Measurements from ENCODE around the gene RABL6. TPM values are rescaled to one million over a fixed set of nuclear protein-coding genes. Genes with fewer than 3 reads are reported as not detected.
A peak's percentile ranks its signal among the peaks of the same experiment; 100 is the strongest.
"Not testable (repeated sequence)": the region's sequence is repeated elsewhere in the genome, so short reads cannot be mapped to it uniquely, and the experiment has no call there.

Gene RABL6
- total RNA-seq, 6 experiments from 2014 or later: 77.8 to 87.7 (median 84.0) TPM

DNA sequence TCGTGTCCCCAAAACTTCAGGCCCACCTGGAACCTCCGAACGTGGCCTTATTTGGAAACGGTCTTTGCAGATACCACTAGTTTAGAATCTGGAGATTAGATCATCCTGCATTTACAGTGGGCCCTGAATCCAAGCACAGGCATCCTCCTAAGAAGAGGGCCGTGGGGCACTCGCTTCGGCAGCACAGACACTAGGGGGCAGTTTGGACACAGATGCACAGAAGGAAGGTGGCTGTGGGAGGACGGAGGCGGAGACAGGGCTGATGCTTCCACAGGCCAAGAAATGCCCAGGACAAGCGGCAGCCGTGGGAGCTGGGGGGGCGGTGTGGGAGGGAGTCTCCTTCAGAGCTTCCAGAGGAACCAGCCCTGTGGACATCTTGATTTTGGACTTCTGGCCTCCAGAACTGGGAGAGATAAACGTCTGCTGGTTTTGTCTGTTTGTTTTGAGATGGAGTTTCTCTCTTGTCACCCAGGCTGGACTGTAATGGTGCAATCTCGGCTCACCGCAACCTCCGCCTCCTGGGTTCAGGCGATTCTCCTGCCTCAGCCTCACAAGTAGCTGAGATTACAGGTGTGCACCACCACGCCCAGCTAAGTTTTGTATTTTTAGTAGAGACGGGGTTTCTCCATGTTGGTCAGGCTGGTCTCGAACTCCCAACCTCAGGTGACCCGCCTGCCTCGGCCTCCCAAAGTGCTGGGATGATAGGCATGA is 46.8 kb upstream of the RABL6 start:
- not testable (repeated sequence) for H3K27ac Mint-ChIP-seq; H3K27me3 Mint-ChIP-seq (ENCODE audit: insufficient read depth); H3K4me3 Mint-ChIP-seq; H3K4me1 Mint-ChIP-seq (ENCODE audit: low read depth); H3K36me3 Mint-ChIP-seq (ENCODE audit: low read depth)
- peak; percentile 70 for DNase-seq
- TF ChIP-seq, protein P1, sequence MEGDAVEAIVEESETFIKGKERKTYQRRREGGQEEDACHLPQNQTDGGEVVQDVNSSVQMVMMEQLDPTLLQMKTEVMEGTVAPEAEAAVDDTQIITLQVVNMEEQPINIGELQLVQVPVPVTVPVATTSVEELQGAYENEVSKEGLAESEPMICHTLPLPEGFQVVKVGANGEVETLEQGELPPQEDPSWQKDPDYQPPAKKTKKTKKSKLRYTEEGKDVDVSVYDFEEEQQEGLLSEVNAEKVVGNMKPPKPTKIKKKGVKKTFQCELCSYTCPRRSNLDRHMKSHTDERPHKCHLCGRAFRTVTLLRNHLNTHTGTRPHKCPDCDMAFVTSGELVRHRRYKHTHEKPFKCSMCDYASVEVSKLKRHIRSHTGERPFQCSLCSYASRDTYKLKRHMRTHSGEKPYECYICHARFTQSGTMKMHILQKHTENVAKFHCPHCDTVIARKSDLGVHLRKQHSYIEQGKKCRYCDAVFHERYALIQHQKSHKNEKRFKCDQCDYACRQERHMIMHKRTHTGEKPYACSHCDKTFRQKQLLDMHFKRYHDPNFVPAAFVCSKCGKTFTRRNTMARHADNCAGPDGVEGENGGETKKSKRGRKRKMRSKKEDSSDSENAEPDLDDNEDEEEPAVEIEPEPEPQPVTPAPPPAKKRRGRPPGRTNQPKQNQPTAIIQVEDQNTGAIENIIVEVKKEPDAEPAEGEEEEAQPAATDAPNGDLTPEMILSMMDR (IDR thresholded peaks at IDR 0.05): peak; percentile 75
- H3K9me3 Mint-ChIP-seq: peaks cover 11% of the 10 kb centered on the region

DNA sequence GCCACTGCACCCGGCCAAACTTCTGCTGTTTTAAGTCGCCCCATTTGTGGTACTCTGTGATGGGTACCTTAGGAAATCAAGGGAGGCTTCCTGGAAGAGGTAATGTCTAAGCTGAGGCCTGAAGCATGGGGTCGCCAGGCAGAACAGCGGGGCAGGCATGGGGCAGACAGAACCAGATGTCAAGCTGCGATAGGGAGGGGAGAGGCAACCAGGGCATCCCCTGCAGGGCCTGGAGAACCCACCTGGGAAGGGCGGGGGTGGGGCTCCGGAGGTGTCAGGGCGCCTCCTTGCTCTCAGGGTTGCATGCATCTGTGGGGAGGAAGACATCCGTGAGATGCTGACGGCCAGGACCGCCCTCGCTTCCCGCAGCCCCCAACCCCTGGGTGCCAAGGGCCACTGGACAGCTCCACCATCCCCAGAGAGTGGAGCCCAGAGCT is 46.2 kb upstream of the RABL6 start:
- TF ChIP-seq, protein P1 (IDR thresholded peaks at IDR 0.05): no peak
- peaks cover 6% of the 10 kb centered on the region for H3K27me3 Mint-ChIP-seq (ENCODE audit: insufficient read depth)
- DNase-seq: no peak
- 0 out of 2 replicates have a peak, but pooled peaks cover 6% of the 10 kb centered on the region for H3K4me1 Mint-ChIP-seq (ENCODE audit: low read depth)
- no peak overlapping the region for H3K27ac Mint-ChIP-seq
- H3K4me3 Mint-ChIP-seq: no peak overlapping the region
- no peaks in the 10 kb centered on the region for H3K36me3 Mint-ChIP-seq (ENCODE audit: low read depth)
- peaks cover 5% of the 10 kb centered on the region; the same call in 1 of the 2 replicates for H3K9me3 Mint-ChIP-seq

DNA sequence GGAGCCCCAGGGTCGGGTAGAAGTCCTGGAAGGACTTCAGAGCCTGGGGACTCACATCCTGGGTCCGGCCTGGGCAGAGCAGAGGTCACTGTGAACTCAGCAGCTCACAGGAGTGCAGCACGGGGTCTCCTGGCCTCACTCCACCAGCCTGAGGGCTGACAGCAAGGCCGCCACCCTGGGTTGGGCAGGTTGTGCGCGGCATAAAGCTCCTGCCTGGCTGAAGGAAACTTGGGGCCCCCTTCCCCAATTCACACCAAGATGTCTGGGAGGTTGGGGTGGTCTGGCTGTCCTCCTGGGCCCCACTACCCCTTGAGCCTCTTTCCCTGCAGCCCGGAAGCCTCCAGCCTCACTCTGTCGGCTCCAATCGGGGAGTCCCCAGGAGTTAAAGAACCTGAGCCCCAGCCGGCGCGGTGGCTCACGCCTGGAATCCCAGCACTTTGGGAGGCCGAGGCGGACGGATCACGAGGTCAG is 45.5 kb upstream of the RABL6 start:
- Mint-ChIP-seq H3K4me1 (ENCODE audit: low read depth) (0 out of 2 replicates have a peak, but pooled peaks cover 6% of the 10 kb centered on the region), H3K27ac (no peak overlapping the region), H3K27me3 (ENCODE audit: insufficient read depth) (peaks cover 10% of the 10 kb centered on the region), H3K4me3 (no peak overlapping the region), H3K9me3 (no peaks in the 10 kb centered on the region), H3K36me3 (ENCODE audit: low read depth) (no peaks in the 10 kb centered on the region)
- TF ChIP-seq, protein P1 (IDR thresholded peaks at IDR 0.05): no peak
- DNase-seq: no peak

DNA sequence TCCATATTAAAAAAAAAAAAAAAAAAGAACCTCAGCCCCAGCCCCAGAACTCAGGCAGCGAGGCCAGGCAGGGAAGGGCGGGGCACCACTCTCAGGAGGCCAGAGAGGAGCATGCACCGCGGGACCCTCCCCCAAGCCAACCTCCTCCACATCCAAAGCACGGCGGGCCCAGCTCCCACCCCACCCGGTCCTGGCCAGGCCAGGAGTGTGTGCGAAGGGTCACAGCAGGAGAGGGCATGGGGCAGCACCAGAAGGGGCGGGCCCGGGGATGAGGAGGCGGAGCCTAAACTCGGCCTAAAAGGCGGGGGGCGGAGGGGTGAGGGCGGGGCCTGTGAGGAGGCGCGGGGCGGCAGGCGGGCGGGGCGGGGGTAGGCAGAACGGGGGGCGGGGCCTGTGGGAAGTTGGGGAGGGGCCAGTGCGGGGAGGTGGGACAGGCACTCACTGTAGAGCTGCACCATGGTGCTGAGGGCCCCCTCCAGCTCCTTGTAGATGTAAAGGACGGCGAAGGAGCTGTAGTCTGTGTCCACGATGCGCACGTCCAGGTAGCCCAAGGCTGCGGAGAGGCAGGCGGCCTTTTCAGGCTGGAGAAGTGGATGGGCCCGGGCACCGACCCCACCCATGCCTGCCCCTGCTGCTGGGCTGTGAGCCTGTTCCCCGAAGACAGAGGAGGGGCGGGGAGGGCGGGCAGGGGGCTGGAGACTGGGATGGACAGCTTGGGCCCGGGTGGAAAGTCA is 44.7 kb upstream of the RABL6 start:
- TF ChIP-seq, protein P1 (IDR thresholded peaks at IDR 0.05): no peak
- H3K36me3 Mint-ChIP-seq (ENCODE audit: low read depth): no peaks in the 10 kb centered on the region
- DNase-seq: no peak
- H3K4me1 Mint-ChIP-seq (ENCODE audit: low read depth): 0 out of 2 replicates have a peak, but pooled peaks cover 6% of the 10 kb centered on the region
- peaks cover 9% of the 10 kb centered on the region for H3K27me3 Mint-ChIP-seq (ENCODE audit: insufficient read depth)
- H3K4me3 Mint-ChIP-seq: no peak overlapping the region
- H3K27ac Mint-ChIP-seq: no peak overlapping the region
- H3K9me3 Mint-ChIP-seq: no peaks in the 10 kb centered on the region

DNA sequence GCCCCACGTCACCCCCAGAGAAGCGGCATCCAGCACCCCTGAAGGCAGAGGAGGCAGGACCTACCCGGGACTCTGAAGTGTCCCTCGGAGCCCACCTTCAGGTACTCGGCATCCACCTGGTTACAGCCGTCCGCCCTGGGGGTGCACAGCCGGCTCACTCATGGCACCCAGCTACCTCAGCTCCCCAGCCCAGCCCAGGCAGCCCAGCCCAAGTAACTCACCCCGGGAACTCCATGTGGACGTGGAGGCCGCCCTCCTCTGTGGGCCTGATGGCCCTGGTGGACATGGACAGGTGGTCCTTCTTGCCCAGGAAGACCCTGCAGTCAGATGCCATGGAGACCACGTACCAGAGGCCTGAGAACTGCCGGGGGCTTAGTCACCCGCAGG is 44.1 kb upstream of the RABL6 start:
- H3K27ac Mint-ChIP-seq: no peak overlapping the region
- no peak for DNase-seq
- 0 out of 2 replicates have a peak, but pooled peaks cover 6% of the 10 kb centered on the region for H3K4me1 Mint-ChIP-seq (ENCODE audit: low read depth)
- H3K36me3 Mint-ChIP-seq (ENCODE audit: low read depth): no peaks in the 10 kb centered on the region
- TF ChIP-seq, protein P1 (IDR thresholded peaks at IDR 0.05): no peak
- H3K9me3 Mint-ChIP-seq: no peaks in the 10 kb centered on the region
- no peak overlapping the region for H3K4me3 Mint-ChIP-seq
- H3K27me3 Mint-ChIP-seq (ENCODE audit: insufficient read depth): peaks cover 9% of the 10 kb centered on the region
